Hematopoietic multipotent progenitor cell (in vitro differentiated cells): ENCODE data around the gene TM4SF5. TPM values are rescaled to one million over a fixed set of nuclear protein-coding genes. Genes with fewer than 3 reads are reported as not detected.

Experiments
- DNase-seq, 3 donors: peaks; one replicate each; pipeline ENCODE4 v3.0.0-alpha.2; 2011 to 2015; ENCODE audit warnings: low read depth in 2 of 3, low spot score in 2 of 3
- total RNA-seq: library from RNA; depleted of rRNA; stranded (reverse); fragments of >200 nt; gene quantifications from one replicate; pipeline ENCODE4 v1.2.3, GENCODE V29; 2012

TM4SF5 gene, protein sequence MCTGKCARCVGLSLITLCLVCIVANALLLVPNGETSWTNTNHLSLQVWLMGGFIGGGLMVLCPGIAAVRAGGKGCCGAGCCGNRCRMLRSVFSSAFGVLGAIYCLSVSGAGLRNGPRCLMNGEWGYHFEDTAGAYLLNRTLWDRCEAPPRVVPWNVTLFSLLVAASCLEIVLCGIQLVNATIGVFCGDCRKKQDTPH
- not detected for total RNA-seq

DNA sequence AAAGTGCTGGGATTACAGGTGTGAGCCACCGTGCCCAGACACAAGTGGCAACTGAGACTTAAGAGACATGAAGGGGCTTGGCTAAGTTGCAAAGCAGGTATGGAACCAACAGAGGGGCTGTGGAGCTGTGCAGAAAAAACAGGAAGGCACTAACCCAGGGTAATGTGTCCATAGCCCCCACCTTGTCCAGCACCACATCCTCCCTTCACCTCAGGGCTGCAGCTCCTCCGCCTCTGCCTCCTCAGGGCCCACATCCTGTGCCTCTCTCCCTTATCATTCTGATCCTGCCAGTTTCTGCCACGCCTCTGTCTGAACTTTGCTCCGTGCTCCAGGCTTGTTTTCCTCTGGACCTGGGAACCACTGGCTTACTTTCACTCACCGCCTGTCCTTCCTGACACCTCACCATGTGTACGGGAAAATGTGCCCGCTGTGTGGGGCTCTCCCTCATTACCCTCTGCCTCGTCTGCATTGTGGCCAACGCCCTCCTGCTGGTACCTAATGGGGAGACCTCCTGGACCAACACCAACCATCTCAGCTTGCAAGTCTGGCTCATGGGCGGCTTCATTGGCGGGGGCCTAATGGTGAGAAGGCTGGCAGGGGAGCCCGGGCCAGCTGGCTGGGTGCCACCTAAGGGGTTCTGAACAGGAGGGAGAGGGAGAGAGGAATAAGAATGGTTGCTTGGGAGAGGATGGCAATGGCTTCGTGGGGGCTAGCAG lies at the start of gene TM4SF5:
TM4SF5 (plus strand) TSS at position 368 of the 716 bp plus-strand sequence; CDS start at position 405, 37 bp downstream.
- DNase-seq = no peak

DNA sequence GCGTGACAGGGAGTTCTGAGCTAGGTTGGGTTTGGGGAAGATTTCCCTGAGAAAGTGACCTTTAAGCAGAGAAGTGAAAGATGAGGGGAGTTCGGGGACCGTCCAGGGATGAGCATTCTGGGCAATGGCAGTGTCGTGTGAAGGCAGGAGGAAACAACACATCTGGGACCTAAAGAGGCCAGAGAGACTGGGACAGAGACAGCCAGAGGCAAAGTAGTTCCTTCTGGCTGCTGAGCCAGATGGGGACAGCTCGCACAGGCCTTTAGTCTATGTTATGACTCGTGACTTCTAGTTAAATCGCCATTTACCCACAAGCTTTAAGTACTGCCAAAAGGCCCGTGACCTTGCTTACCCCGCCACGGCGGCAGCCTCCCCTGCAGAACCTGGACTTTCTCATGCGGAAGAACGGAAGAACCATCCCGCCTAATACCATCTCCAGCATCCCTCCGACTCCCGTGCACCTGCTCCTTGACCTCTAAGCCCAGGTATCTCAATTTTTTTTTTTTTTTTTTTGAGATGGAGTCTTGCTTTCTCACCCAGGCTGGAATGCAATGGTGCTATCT lies 48.9 kb upstream of the TM4SF5 start:
- DNase-seq = no peak

DNA sequence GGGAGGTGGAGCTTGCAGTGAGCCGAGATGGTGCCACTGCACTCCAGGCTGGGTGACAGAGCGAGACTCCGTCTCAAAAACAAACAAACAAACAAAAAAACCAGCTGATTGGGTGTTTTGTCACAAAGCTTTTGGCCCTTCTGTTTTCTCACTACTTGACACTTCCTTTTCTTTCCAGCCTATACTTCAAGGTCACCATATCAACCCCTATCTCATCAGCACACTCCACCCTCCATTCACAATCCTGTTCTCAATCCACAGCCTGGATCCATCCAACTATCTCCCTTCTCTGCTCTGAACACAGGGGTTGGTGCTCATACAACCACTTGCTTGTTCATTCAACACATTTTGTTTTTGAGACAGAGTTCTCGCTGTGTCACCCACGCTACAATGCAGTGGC lies 47.0 kb upstream of the TM4SF5 start:
- DNase-seq = no peak

DNA sequence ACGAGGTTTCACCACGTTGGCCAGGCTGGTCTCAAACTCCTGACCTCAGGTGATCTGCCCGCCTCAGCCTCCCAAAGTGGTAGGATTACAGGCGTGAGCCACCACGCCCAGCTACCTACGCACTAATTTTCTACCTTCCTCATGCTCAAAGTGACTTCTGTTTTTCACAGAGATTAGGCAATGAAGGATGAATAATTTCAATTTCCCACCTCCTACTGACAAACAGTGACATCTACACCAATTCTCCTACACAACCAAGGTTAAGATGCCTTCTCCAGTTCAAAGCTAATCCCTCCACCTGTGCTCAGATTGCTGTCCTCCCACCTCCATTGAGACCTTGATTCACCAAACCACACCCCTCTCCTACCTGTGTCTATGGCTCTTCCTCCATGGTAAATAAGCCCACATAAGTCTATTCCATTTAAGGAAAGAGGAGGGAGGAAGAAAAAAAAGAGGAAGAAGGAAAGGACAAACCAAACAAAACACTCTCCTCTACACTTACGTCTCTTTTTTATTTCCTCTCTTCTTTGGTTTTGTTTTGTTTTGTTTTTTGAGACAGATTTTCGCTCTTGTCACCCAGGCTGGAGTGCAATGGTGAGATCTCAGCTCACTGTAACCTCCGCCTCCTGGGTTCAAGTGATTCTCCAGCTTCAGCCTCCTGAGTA lies 45.9 kb upstream of the TM4SF5 start:
- peak in 1 of 3 donors; percentile 20 for DNase-seq

DNA sequence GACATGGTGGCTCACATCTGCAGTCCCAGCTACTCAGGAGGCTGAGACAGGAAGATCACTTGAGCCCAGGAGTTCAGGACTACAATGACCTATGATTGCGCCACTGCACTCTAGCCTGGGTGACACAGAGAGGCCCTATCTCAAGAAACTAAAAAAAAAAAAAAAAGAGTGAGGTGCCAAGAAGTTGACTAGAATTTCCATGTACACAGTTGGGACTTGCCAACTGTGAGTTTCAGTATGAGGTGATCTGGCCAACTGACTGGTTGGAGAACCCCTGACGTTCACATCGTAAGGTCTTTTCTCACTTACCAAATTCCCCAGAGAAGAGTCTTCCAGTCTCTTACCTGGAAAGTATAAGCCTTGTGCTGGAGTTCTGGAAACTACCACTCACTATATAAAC lies 43.6 kb upstream of the TM4SF5 start:
- DNase-seq = no peak

DNA sequence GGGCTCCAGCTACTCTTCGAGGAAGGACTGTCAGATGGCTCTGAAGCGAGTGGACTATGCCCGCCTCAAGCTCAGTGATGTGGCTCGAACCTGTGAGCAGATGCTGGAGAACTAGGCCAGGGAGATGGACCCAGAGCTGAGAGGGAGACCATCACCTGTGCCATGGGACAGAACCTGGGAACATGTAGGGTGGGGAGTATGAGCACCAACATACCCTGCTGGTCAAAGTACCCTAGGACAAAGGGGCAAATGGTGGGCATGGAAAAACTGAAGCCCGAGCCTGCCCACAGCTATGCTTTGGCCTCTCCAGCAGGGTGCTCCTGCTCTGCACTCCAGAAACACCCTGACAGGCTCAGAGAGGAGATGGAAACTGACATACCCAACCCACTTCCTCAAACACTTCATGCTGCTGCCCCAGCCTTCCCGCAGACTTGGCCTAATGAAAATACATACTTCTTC lies 38.6 kb upstream of the TM4SF5 start:
- peak in 2 of 3 donors; percentile 85 to 92 for DNase-seq

DNA sequence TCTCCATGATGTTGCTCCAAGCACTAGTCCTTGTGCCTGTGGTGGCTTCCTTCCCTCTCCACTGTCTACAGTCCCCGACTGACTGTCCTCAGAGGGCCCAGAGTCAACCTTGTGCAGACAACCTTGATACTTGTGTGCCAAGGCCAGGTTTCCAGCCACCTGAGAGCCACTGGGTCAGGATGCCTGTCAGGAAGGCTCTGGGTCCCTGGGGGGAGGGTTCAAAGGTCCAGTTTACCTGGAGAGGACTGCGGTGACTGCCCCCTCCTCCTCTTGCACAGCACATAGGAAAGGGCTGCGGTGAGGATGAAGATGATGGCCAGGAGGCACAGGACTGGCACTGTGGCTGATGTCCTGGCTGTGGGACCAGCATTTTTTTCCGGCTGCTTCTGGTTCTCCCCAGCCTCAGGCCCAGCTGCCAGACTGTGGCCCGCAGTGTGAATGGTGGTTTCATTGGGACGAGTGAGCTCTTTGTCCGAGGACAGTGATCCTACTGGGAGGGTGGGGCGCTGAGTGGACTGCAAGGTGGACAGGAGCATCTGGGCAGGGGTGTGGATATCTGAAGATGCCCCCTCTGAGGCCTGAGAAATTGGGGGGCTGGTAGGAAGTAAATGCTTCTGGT lies 36.7 kb upstream of the TM4SF5 start:
- DNase-seq = no peak

DNA sequence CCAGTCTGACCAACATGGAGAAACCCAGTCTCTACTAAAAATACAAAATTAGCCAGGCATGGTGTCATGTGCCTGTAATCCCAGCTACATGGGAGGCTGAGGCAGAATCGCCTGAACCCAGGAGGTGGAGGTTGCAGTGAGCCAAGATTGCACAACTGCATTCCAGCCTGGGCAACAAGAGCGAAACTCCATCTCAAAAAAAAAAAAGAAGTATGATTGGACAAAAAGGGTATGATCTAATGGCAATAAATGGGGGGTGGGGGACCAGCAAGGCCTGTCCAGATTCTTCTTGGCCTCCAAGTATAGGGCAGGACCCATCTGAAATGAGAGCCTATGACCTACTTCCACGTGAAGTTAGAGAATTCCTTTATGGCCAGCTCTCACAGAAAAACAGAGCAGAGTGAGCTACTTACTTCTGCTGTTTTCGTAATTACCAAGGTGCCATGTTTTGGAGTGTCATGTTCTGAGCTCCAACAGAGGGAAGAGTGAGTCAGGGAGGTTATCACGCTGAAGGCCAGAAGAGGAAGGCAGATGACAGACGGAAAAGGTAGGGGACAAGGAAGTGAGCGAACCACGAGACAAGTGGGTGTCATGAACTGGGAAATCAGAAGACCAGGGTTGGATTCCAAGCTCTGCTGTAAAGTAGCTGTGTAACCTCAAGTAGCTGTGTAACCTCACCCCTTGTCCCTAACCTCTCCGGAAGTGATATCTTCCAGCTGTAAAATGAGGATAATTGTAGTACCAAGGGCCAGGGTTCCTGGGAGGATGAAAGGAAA lies 35.6 kb upstream of the TM4SF5 start:
- peak in 1 of 3 donors; percentile 26 for DNase-seq

DNA sequence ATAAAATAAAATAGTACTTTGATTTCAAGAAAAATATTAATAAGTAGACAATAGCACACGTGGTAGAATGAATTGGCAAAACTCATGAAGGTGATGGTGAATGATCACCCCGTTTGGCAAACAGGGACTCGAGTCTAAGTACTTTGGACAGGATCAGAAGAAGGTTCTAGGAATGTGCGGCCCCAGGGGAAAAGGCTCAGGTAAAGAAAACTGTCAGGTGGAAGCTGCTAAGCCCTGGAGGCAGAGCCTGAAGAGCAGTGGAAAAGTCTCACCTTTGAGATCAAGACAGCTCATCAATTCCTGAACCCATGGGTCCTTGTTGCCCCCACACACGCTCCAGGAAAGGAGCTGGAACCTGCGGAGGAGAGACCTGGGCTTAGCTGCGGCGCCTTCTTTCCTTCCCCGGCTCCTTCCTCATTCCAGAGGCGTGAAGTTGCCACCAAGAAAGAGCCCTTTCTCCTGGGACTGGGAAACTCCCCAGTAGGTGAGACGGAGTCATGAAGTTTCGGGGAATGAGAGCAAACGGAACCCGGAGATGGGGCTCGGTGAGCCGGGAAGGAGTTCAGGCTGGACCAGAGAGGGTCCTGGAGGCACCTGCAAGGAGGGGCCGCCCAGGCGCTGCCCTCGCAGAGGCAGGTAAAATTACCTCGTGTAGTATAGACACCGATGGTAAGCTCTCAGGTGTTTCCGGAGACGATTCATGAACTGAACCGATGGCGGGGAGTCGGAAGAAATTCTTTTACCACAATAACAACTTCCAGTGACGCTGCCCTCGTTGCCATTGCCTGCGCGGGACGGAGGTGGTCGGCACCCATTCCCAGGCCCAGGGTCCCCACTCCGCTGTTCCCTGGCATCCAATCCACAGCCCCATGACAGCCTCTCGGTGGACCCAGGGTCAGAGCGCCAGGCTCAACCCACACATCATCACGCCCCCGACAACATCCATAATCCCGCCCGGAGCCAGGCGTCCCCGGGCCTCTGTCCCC lies 33.3 kb upstream of the TM4SF5 start:
- peak in 1 of 3 donors; percentile 33 for DNase-seq

DNA sequence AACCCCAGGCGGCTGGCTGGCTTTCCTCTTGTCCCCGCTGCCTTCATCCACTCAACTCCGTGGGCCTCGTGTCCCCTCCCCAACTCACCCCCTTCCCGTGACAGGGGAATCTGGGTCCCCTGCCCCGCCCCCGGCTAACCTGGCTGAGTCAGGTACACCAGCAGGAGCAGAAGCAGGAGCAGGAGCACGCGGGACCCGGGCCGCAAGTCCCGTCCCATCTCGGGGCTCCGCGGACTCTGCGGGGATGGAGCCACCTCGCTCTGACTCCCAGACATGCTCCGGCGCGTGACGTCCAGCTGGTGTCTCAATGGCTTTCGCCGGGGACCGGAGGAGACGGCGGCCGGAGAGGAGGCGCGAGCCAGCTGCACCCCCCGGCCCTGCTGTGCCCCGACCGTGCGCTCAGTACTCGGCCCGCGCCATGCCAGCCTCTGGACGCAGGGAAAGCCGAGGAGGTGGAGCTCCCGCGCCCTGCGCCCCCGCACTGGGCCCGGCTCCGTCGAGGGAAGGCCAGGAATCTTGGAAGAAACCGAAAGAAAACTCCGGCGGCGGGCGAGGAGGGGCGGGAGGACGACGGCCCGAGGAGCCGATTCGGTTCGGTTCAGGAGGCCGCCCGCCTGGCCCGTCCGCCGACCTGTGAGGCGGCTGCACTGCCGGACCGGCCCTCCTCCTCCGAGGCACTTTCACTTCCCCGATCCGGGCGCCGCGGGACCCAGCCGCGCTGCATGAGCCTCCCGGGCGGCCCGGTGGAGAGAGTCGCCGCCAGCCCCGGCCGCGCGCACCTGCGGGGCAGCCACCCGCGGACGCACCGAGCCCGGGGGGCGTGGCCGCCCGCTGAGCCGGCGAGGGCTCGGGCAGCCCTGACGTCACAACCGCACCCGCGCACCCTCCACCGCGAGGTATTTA lies 32.3 kb upstream of the TM4SF5 start, which contains the start of the genes CXCL16 and ZMYND15:
CXCL16 (minus strand) TSS at position 807 of the 903 bp plus-strand sequence; CDS start at position 218, 589 bp downstream.
ZMYND15 (plus strand) TSS at position 712 of the 903 bp plus-strand sequence. CDS start 716 bp downstream, outside the sequence.
- peak in 2 of 3 donors; percentile 36 to 37 for DNase-seq

DNA sequence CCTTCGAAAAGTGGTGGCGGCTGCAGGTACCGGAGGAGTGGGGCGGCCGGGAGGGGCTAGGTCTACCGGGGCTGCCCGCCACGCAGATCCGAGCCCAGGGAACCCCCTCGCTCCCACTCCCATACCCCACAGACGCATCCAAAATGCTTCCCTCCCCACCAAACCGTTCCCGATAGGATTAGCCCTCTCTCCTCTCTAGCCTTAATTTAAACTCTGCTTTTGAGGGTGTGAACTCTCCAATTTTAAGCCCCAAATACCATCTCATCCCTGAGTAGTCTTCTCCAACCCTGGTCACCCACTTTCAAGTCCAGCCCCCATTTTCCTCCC lies 31.7 kb upstream of the TM4SF5 start:
- DNase-seq = no peak

DNA sequence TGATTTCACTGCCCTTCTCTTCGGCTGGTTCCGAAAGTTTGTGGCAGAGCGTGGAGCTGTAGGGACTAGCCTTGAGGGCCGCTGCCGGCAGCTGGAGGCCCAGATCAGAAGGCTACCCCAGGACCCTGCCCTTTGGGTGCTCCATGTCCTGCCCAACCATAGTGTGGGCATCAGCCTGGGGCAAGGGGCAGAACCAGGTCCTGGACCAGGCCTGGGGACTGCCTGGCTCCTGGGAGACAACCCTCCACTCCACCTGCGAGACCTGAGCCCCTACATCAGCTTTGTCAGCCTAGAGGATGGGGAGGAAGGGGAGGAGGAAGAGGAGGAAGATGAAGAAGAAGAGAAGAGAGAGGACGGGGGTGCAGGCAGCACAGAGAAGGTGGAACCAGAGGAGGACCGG lies 31.1 kb upstream of the TM4SF5 start:
- DNase-seq = no peak

DNA sequence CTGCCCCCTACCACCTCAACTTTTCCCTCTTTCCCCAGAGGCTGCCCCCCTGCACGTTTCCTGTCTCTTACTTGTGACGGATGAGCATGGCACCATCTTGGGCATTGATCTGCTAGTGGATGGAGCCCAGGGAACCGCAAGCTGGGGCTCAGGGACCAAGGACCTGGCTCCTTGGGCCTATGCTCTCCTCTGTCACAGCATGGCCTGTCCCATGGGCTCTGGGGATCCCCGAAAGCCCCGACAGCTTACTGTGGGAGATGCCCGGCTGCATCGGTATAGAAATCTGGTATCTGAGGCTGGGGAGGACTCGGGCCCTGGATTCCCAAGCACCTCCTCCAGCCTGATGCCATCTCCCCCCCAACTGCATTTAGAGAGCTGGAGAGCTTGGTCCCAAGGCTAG lies 30.1 kb upstream of the TM4SF5 start:
- no peak for DNase-seq

DNA sequence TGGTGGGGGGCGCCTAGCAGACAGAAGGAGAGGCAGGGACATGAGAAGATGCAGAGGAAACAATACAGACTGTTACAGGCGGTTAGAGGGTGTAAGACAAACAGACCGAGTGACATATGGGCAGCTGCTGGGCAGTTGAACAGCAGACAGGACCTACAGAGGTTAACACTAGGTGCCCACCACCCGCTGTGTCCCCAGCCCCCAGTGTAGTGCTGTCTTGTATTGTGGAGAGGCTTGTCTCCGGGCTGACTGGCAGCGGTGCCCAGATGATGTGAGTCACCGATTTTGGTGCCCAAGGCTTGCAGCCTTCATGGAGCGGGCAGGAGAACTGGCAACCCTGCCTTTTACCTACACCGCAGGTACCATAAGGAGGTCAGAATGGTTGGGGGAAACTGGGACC lies 29.6 kb upstream of the TM4SF5 start:
- DNase-seq = no peak

DNA sequence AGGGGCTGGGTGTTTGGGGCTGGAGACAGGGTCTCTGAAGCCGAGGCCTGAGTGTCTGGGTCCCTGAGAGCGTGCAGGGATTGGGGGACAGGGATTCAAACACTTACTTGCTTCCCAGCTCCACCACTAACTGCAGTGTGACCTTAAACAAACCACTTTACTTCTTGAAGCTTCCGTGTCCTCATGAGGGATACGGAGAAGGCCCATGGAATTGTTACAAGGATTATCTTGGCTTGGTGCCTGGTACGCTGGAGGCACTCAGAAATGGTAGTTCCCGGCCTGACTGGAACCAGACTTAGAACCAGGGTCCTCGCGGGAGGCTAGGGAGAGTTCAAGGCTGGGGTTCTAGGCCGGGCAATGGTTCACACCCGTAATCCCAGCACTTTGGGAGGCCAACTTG lies 29.1 kb upstream of the TM4SF5 start:
- DNase-seq = no peak

DNA sequence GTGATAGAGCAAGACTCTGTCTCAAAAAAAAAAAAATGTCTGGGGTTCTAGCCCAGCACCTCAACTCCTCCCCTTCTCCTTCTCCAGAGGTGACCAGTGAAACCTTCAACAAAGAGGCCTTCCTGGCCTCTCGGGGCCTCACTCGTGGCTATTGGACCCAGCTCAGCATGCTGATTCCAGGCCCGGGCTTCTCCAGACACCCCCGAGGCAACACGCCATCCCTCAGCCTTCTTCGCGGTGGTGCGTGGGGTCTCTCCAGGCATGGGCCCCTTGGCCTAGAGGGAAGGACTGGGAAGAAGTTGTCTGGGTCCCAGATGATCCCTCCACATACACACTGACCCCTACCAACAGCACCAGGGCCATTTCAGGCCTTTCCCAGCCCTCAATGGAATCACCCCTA lies 28.5 kb upstream of the TM4SF5 start:
- DNase-seq = no peak

DNA sequence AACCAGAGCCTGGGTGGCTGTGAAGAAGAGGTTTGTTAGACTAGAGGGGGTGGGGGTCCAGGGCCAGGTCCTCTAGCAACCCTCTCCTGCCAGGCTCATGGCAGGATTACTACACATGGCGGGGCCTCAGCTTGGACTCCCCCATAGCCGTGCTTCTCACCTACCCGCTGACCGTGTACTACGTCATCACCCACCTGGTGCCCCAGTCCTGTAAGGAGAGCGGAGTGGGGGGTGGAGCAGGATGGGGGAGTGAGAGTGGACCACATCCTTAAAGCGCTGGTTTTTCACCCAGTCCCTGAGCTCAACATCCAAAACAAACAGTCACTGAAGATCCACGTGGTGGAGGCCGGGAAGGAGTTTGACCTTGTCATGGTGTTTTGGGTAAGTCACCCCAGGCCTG lies 27.8 kb upstream of the TM4SF5 start:
- DNase-seq = no peak
